OCI-LY1 (cell line): ENCODE data around the gene SV2B.

ENCODE experiments used
- H2AFZ ChIP-seq: fragments of 200-600 bp; sonication (generic), shearing (Covaris generic); 2 replicates; pipeline ENCODE4 v1.6.0; 2014; ENCODE audit warnings: antibody characterized with exemption, mild to moderate bottlenecking, low read length
- H3F3A ChIP-seq: fragments of 200-600 bp; sonication (generic), shearing (Covaris generic); 2 replicates; pipeline ENCODE4 v1.6.0; 2014; ENCODE audit warnings: mild to moderate bottlenecking, antibody characterized with exemption, low read length, moderate library complexity; ENCODE audit not compliant: insufficient read depth
- H3K27ac ChIP-seq: fragments of 200-600 bp; sonication (generic); 2 replicates; pipeline ENCODE4 v1.5.1; 2014; ENCODE audit warnings: low read length, mixed run types, mild to moderate bottlenecking, low read depth; ENCODE audit not compliant: poor library complexity, severe bottlenecking
- H3K27me3 ChIP-seq: fragments of 200-600 bp; sonication (generic); 2 replicates; pipeline ENCODE4 v1.6.0; 2014; ENCODE audit warnings: antibody characterized with exemption, mild to moderate bottlenecking, low read length, moderate library complexity; ENCODE audit not compliant: insufficient read depth
- H3K36me3 ChIP-seq: fragments of 200-600 bp; sonication (generic); 2 replicates; pipeline ENCODE4 v1.6.1; 2014; ENCODE audit warnings: mild to moderate bottlenecking, antibody characterized with exemption, low read length, moderate library complexity, mixed read lengths; ENCODE audit not compliant: insufficient read depth
- H3K4me1 ChIP-seq: fragments of 200-600 bp; sonication (generic); 2 replicates; pipeline ENCODE4 v1.5.1; 2014; ENCODE audit warnings: mild to moderate bottlenecking, low read length, moderate library complexity; ENCODE audit not compliant: insufficient read depth, severe bottlenecking
- H3K4me2 ChIP-seq: fragments of 200-600 bp; sonication (generic), shearing (Covaris generic); 2 replicates; pipeline ENCODE4 v1.6.1; 2014; ENCODE audit warnings: low read length
- H3K4me3 ChIP-seq: fragments of 200-600 bp; sonication (generic); 2 replicates; pipeline ENCODE4 v1.5.1; 2014; ENCODE audit warnings: low read length, low read depth, mild to moderate bottlenecking, mixed read lengths; ENCODE audit not compliant: poor library complexity, severe bottlenecking
- H3K79me2 ChIP-seq: fragments of 200-600 bp; shearing (Covaris generic); 2 replicates; pipeline ENCODE4 v1.6.1; 2016; ENCODE audit warnings: mixed run types, low read length, mixed read lengths; ENCODE audit not compliant: insufficient read depth
- H3K9ac ChIP-seq: fragments of 200-600 bp; sonication (generic), shearing (Covaris generic); 2 replicates; pipeline ENCODE4 v1.6.1; 2014; ENCODE audit warnings: mild to moderate bottlenecking, low read length, mixed read lengths
- H3K9me2 ChIP-seq: fragments of 200-600 bp; sonication (generic), shearing (Covaris generic); 2 replicates; pipeline ENCODE4 v1.6.1; 2014; ENCODE audit warnings: low read depth, mild to moderate bottlenecking, low read length, mixed read lengths
- H3K9me3 ChIP-seq: fragments of 200-600 bp; shearing (Covaris generic); 2 replicates; pipeline ENCODE4 v1.6.1; 2014; ENCODE audit warnings: low read length, mixed read lengths
- H4K20me1 ChIP-seq: fragments of 200-600 bp; sonication (generic), shearing (Covaris generic); 2 replicates; pipeline ENCODE4 v1.6.0; 2016; ENCODE audit warnings: mild to moderate bottlenecking, low read length; ENCODE audit not compliant: insufficient read depth
- EZH2 ChIP-seq: fragments of 200-600 bp; sonication (generic), shearing (Covaris generic); IDR thresholded peaks from 2 replicates; pipeline ENCODE4 v1.8.0; 2017; ENCODE audit warnings: borderline replicate concordance, mixed run types, mild to moderate bottlenecking, antibody characterized with exemption, low read length, moderate library complexity, mixed read lengths
- TF ChIP-seq, protein P1 (sequence below): fragments of 200-600 bp; sonication (generic), shearing (Covaris generic); IDR thresholded peaks from 2 replicates; pipeline ENCODE4 v1.5.1; 2017; ENCODE audit warnings: mild to moderate bottlenecking, antibody characterized with exemption, low read length, moderate library complexity, mixed read lengths

The SV2B gene

DNA sequence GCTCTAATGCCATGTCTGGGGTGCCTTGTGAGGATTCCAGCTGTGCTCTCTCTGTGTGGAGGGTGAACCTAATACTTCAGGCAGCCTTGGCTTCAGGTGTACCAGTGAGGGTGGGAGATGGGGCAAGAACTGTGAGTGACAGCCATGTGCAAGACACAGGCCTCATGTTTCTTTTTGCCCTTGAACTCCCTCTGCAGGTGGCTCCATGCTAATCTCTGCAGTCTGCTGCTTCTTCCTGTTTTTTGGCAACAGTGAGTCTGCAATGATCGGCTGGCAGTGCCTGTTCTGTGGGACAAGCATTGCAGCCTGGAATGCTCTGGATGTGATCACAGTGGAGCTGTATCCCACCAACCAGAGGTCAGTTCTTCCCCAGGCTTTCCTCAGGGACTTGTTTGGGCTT lies 189.3 kb downstream of the SV2B start:
- no peaks in the 10 kb centered on the region for H3K36me3 ChIP-seq
- H3K9me3 ChIP-seq = no peaks in the 10 kb centered on the region
- no peaks in the 10 kb centered on the region for H3K79me2 ChIP-seq
- TF ChIP-seq EZH2 = no peak
- TF ChIP-seq, protein P1, sequence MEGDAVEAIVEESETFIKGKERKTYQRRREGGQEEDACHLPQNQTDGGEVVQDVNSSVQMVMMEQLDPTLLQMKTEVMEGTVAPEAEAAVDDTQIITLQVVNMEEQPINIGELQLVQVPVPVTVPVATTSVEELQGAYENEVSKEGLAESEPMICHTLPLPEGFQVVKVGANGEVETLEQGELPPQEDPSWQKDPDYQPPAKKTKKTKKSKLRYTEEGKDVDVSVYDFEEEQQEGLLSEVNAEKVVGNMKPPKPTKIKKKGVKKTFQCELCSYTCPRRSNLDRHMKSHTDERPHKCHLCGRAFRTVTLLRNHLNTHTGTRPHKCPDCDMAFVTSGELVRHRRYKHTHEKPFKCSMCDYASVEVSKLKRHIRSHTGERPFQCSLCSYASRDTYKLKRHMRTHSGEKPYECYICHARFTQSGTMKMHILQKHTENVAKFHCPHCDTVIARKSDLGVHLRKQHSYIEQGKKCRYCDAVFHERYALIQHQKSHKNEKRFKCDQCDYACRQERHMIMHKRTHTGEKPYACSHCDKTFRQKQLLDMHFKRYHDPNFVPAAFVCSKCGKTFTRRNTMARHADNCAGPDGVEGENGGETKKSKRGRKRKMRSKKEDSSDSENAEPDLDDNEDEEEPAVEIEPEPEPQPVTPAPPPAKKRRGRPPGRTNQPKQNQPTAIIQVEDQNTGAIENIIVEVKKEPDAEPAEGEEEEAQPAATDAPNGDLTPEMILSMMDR = peak; percentile 43; the same call in 1 of the 2 replicates
- H3K4me1 ChIP-seq = peaks cover 6% of the 10 kb centered on the region
- H4K20me1 ChIP-seq = no peaks in the 10 kb centered on the region
- no peaks in the 10 kb centered on the region for H3F3A ChIP-seq
- no peak overlapping the region for H3K9ac ChIP-seq
- H2AFZ ChIP-seq = 0 out of 2 replicates have a peak overlapping the region, but pooled peaks have one; percentile 23
- no peak overlapping the region for H3K27ac ChIP-seq
- no peak overlapping the region; the same call in 1 of the 2 replicates for H3K4me2 ChIP-seq
- no peaks in the 10 kb centered on the region for H3K9me2 ChIP-seq
- H3K4me3 ChIP-seq = peak overlapping the region; percentile 20
- peaks cover 5% of the 10 kb centered on the region; the same call in 1 of the 2 replicates for H3K27me3 ChIP-seq

DNA sequence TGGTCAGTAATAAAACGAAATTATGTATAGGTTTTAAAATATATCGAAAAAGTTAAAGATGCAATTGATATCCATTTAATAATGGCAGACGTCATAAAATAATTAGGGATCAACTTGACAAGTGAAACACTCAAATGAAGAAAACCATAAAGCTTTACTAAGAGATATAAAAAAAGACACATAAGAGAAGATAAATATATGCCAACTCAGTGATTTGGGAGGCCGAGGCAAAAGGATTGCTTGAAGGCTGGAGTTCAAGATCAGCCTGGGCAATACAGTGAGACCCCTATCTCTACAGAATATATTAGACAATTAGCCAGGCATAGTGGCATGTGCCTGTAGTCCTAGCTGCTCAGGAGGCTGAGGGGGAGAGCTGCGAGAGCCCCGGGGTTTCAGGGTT lies 190.5 kb downstream of the SV2B start:
- Histone ChIP-seq H3K9ac (no peak overlapping the region), H3F3A (no peaks in the 10 kb centered on the region), H3K27ac (no peak overlapping the region), H4K20me1 (no peaks in the 10 kb centered on the region), H3K27me3 (peaks cover 5% of the 10 kb centered on the region; the same call in 1 of the 2 replicates), H3K9me2 (no peaks in the 10 kb centered on the region), H3K4me3 (no peak overlapping the region), H3K9me3 (no peaks in the 10 kb centered on the region), H3K4me1 (peaks cover 6% of the 10 kb centered on the region), H2AFZ (no peak overlapping the region), H3K79me2 (no peaks in the 10 kb centered on the region), H3K36me3 (no peaks in the 10 kb centered on the region), H3K4me2 (no peak overlapping the region)
- no peak for TF ChIP-seq EZH2
- TF ChIP-seq, protein P1 = no peak

DNA sequence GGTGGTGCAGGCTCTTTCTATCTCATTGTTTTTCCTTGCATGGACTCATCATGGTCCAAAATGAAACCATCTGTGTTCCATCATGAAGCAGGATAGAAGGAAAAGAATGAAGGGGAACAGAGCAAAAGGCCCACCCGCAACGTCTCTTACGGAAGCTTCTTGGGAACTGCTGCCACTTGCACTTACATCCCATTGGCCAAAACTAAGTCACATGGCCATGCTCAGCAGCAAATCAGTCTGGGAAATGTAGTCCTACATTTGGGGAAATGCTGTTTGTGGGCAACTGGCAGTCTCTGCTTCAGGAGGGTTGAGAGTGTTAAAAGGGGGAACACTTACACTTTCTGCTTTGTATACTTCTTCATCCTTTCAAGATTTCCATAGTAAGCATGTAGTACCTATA lies 191.6 kb downstream of the SV2B start:
- Histone ChIP-seq H3K9me3 (no peaks in the 10 kb centered on the region), H4K20me1 (no peaks in the 10 kb centered on the region), H3K4me1 (peaks cover 6% of the 10 kb centered on the region), H3K9ac (no peak overlapping the region), H3F3A (no peaks in the 10 kb centered on the region), H3K4me2 (peak overlapping the region; percentile 74), H3K79me2 (no peaks in the 10 kb centered on the region), H3K27ac (no peak overlapping the region), H3K4me3 (peak overlapping the region; percentile 33), H3K36me3 (no peaks in the 10 kb centered on the region), H2AFZ (peak overlapping the region; percentile 90), H3K9me2 (no peaks in the 10 kb centered on the region), H3K27me3 (peaks cover 5% of the 10 kb centered on the region; the same call in 1 of the 2 replicates)
- TF ChIP-seq, protein P1 = no peak
- TF ChIP-seq EZH2 = no peak
